Adrenal gland (tissue), 12 donors: ENCODE data around the gene TRPM4. TPM values are rescaled to one million over a fixed set of nuclear protein-coding genes. Genes with fewer than 3 reads are reported as not detected.
"Not testable (repeated sequence)": the region's sequence is repeated elsewhere in the genome, so short reads cannot be mapped to it uniquely, and the experiment has no call there.

Experiments
- DNase-seq, 7 donors: peaks; one replicate each; pipeline ENCODE4 v3.0.0-alpha.2; 2019 to 2020
- H3K27ac ChIP-seq, 5 donors: fragments of 200-600 bp; sonication (generic) in 4 of 5; 1 replicate in 3 of 5; 2 replicates in 2 of 5; pipeline versions ENCODE4 v1.5.1 to v1.8.0; 2016 to 2020; ENCODE audit warnings: mild to moderate bottlenecking in 1 of 5
- H3K27me3 ChIP-seq: fragments of 200-600 bp; 2 replicates; pipeline ENCODE4 v1.8.0; 2021
- H3K36me3 ChIP-seq, 2 donors: fragments of 200-600 bp; replicated peaks in 1 of 2; 1 replicate in 1 of 2; 2 replicates in 1 of 2; pipeline versions ENCODE4 v1.5.1 to v1.8.0; 2018 to 2022
- H3K4me1 ChIP-seq, 2 donors: fragments of 200-600 bp; replicated peaks in 1 of 2; 1 replicate in 1 of 2; 2 replicates in 1 of 2; pipeline versions ENCODE4 v1.5.1 to v1.8.0; 2018 to 2021
- H3K4me3 ChIP-seq, 4 donors: fragments of 200-600 bp; sonication (generic) in 3 of 4; one replicate each; pipeline ENCODE4 v1.5.1; 2016 to 2018
- H3K9me3 ChIP-seq, 3 donors: fragments of 200-600 bp; sonication (generic) in 1 of 3; replicated peaks in 1 of 3; 1 replicate in 2 of 3; 2 replicates in 1 of 3; pipeline versions ENCODE4 v1.5.1 to v1.8.0; 2016 to 2021
- POLR2A ChIP-seq, 2 donors: fragments of 450-650 bp; IDR thresholded peaks; one replicate each; pipeline ENCODE4 v1.6.1; 2017; ENCODE audit warnings: antibody characterized with exemption in 2 of 2, mild to moderate bottlenecking in 2 of 2, moderate library complexity in 1 of 2
- WGBS, 4 donors: extraction: QIAGEN DNeasy Blood & Tissue Kit in 2 of 4; methylation state at CpG; one replicate each; pipeline versions ENCODE4 v1.1.5 to v1.1.7; 2013 to 2017; 5-methylcytosine and 5-hydroxymethylcytosine counted together
- intact Hi-C, 2 donors: fragments of 100-400 bp; cut with DNase I; formaldehyde crosslinking; loops; one replicate each; pipeline versions ENCODE4 v1.14.1 to v1.15.0; 2022 to 2023
- polyA plus RNA-seq, 3 donors: library from polyadenylated mRNA; stranded (reverse); fragments of 200-250 nt in 2 of 3; fragments of 350-450 nt in 1 of 3; fragmentation: Illumina TruSeq in 1 of 3; extraction: RNeasy Lipid Tissue Mini Kit (QIAGEN cat#74804) in 1 of 3; gene quantifications; one replicate each; pipeline ENCODE4 v1.2.3, GENCODE V29; 2013 to 2014
- total RNA-seq, 9 donors: library from RNA; depleted of rRNA in 4 of 9; stranded (reverse); fragments of >200 nt in 4 of 9; fragments of 120-200 nt in 1 of 9; fragmentation: NEBNext Ultra II Directional in 1 of 9; extraction: Animal tissue kit (Norgen Biotek cat#: 25700) in 1 of 9; gene quantifications; one replicate each; pipeline versions ENCODE4 v1.1.0 to v1.2.4, GENCODE V29; 2013 to 2023
- TF ChIP-seq, protein P1 (sequence below), 6 experiments: fragments of 450-650 bp in 4 of 6; fragments of 200-600 bp in 2 of 6; sonication (generic) in 1 of 6; IDR thresholded peaks; 1 replicate in 5 of 6; 2 replicates in 1 of 6; pipeline versions ENCODE4 v1.5.1 to v1.8.0; 2016 to 2021; ENCODE audit warnings: antibody characterized with exemption in 6 of 6, mild to moderate bottlenecking in 2 of 6, moderate library complexity in 1 of 6
- donor health status: healthy with polysubstance abuse.
- donor health status: Bipolar disorder and iron deficiency.
- donor health status: DM: yes; HTN: yes; CAD: no.
- donor health status: DM: no; HTN: no; CAD: no.
- donor health status: DM: no; HTN: no; CAD: no.
- donor health status: DM: yes; HTN: yes; CAD: no.

Gene TRPM4
- total and polyA plus RNA-seq, 12 donors: 4.2 to 56.3 (median 15.7) TPM

DNA sequence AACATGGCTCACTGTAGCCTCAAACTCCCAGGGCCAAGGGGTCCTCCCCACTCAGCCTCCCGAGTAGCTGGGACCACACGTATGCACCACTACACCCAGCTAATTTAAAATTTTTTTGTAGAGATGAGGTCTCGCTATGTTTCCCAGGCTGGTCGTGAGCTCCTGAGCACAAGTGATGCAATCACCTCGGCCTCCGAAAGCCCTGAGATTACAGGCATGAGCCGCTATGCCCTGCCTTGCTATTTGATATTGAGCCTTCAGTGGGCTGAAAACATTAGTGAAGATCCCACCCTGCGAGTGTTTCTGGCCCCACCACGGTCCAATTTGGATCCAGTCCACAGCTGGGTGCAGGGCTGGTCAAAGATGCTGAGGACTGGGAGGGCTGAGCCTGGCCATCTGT, 65.9 kb downstream of the TRPM4 start:
- Histone ChIP-seq H3K4me3 (no peak overlapping the region), H3K4me1 (no peaks in the 10 kb centered on the region), H3K27me3 (no peaks in the 10 kb centered on the region), H3K9me3 (no peaks in the 10 kb centered on the region), H3K27ac (no peak overlapping the region), H3K36me3 (no peaks in the 10 kb centered on the region)
- intact Hi-C loops: no loop called here
- TF ChIP-seq, protein P1, sequence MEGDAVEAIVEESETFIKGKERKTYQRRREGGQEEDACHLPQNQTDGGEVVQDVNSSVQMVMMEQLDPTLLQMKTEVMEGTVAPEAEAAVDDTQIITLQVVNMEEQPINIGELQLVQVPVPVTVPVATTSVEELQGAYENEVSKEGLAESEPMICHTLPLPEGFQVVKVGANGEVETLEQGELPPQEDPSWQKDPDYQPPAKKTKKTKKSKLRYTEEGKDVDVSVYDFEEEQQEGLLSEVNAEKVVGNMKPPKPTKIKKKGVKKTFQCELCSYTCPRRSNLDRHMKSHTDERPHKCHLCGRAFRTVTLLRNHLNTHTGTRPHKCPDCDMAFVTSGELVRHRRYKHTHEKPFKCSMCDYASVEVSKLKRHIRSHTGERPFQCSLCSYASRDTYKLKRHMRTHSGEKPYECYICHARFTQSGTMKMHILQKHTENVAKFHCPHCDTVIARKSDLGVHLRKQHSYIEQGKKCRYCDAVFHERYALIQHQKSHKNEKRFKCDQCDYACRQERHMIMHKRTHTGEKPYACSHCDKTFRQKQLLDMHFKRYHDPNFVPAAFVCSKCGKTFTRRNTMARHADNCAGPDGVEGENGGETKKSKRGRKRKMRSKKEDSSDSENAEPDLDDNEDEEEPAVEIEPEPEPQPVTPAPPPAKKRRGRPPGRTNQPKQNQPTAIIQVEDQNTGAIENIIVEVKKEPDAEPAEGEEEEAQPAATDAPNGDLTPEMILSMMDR (IDR thresholded peaks at IDR 0.05): no peak
- TF ChIP-seq POLR2A (IDR thresholded peaks at IDR 0.05): no peak
- no peak for DNase-seq
- 67 to 88% (median 78%) methylated on average over 4 to 9 of the region's 9 CpGs for WGBS, 4 donors

DNA sequence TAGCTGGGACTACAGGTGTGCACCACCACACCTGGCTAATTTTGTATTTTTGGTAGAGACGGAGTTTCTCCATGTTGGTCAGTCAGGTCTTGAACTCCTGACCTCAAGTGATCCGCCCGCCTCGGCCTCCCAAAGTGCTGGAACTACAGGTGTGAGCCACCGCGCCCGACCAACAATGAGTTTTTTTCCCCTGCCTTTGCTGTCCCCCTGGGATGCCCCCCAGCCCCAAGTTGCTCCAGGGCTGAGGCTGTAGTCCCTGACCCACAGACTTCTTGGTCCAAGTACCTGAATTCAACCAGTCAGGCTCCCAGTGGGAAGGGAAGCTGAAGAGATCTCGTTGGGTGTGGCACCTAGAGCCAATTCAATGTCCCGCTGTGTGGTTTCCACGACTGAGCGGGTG, 66.8 kb downstream of the TRPM4 start:
- DNase-seq, H3K9me3 ChIP-seq, H3K27me3 ChIP-seq, intact Hi-C loops, H3K4me3 ChIP-seq, H3K36me3 ChIP-seq, H3K4me1 ChIP-seq, H3K27ac ChIP-seq: not testable (repeated sequence)
- 87 to 91% (median 88%) methylated on average over 4 to 11 of the region's 11 CpGs for WGBS, 4 donors

DNA sequence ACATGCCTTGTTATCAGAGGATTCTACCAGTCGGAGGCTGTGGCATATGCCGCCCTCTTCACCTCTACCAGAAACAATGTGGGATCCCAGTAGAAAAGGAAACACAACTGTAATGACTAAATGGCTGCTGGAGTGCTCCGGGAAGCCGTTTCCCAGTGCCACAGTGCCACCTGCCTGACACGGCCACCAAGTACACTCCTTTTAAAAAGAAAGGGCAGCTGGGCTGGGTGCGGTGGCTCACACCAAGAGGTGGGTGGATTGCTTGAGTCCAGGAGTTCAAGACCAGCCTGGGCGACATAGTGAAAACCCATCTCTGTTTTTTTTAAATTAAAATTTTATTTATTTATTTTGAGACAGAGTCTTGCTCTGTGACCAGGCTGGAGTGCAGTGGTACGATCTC, 67.3 kb downstream of the TRPM4 start:
- DNase-seq: peak; percentile 27 to 76 (median 65)
- intact Hi-C loops: loop anchor here in 1 of 2 donors (5.0 kb wide), 1 partner anchor 217 kb away; the partner anchor contains the start of gene SLC17A7
- TF ChIP-seq, protein P1 (IDR thresholded peaks at IDR 0.05): peak; percentile 25 to 55 (median 42)
- TF ChIP-seq POLR2A (IDR thresholded peaks at IDR 0.05): no peak
- no peaks in the 10 kb centered on the region for H3K27me3 ChIP-seq
- no peaks in the 10 kb centered on the region for H3K36me3 ChIP-seq
- no peaks in the 10 kb centered on the region for H3K4me1 ChIP-seq
- no peak overlapping the region for H3K4me3 ChIP-seq
- WGBS, 4 donors: 23 to 33% (median 24%) methylated on average over 6 to 8 of the region's 8 CpGs
- H3K9me3 ChIP-seq: no peaks in the 10 kb centered on the region
- H3K27ac ChIP-seq: no peak overlapping the region

DNA sequence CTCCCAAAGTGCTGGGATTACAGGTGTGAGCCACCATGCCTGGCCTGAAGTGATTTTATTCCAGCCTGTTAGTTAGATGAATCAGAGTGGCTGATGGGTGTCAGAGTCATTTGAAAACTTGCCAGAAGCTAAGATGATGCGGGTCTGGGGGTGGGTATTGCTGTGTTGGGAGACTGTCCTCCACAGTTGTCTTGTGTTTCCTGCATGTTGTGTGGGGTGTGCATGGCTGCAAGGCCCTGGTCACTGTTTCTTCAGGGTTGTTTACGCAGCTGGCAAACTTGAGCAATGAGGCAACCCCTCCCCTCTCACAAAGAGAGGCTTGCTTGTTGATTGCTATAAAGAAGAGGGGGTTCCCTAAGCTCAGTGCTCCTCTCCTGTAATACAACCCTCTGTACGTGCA, 71.8 kb downstream of the TRPM4 start:
- DNase-seq: no peak
- no peaks in the 10 kb centered on the region for H3K9me3 ChIP-seq
- H3K4me3 ChIP-seq: no peak overlapping the region
- 79 to 93% (median 87%) methylated on average over 3 of the region's 3 CpGs for WGBS, 4 donors
- no peak for TF ChIP-seq POLR2A (IDR thresholded peaks at IDR 0.05)
- TF ChIP-seq, protein P1 (IDR thresholded peaks at IDR 0.05): no peak
- intact Hi-C loops: loop anchor here in 1 of 2 donors (5.0 kb wide), 1 partner anchor 213 kb away; the partner anchor contains the start of gene SLC17A7
- no peaks in the 10 kb centered on the region for H3K4me1 ChIP-seq
- H3K27me3 ChIP-seq: no peaks in the 10 kb centered on the region
- no peak overlapping the region for H3K27ac ChIP-seq
- no peaks in the 10 kb centered on the region for H3K36me3 ChIP-seq

DNA sequence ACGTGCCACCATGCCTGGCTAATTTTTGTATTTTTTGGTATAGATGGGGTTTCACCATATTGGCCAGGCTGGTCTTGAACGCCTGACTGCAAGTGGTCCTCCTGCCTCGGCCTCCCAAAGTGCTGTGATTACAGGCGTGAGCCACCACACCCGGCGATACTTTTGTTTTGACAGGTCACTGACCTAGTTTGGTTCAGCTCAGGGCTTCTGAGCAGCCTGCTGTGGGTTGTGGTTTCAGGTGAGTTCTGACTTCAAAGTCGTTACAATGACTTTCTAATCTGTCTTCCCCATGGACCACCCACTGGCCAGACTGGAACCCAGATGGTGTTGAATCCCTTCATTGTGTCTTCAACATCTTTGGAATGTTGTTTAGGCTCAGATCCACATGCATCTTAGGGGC, 73.8 kb downstream of the TRPM4 start:
- Histone ChIP-seq H3K9me3 (no peaks in the 10 kb centered on the region), H3K36me3 (no peaks in the 10 kb centered on the region), H3K27me3 (no peaks in the 10 kb centered on the region), H3K27ac (no peak overlapping the region), H3K4me1 (no peaks in the 10 kb centered on the region), H3K4me3 (no peak overlapping the region)
- intact Hi-C loops: no loop called here
- no peak for DNase-seq
- TF ChIP-seq, protein P1 (IDR thresholded peaks at IDR 0.05): no peak
- no peak for TF ChIP-seq POLR2A (IDR thresholded peaks at IDR 0.05)
- WGBS, 4 donors: 76 to 90% (median 83%) methylated on average over 5 to 7 of the region's 7 CpGs
